Hematopoietic multipotent progenitor cell treated with erythropoietin and hydrocortisone succinate and interleukin-3 and kit ligand, for 4 days (in vitro differentiated cells): ENCODE results near the gene ERVFRD-1.
"Not testable (repeated sequence)": the region's sequence is repeated elsewhere in the genome, so short reads cannot be mapped to it uniquely, and the experiment has no call there.

ENCODE experiments used
- DNase-seq: peaks from one replicate; pipeline ENCODE4 v3.0.0-alpha.2; 2015

ERVFRD-1 gene

GRCh38 chr6:11128608-11129007, 17.1 kb upstream of the ERVFRD-1 start:
- DNase-seq, result no peak

- no peak for DNase-seq
These were observed 15.4 kb upstream of the ERVFRD-1 start for GRCh38 chr6:11126876-11127275.

- DNase-seq, result no peak
These were observed 12.5 kb upstream of the ERVFRD-1 start for GRCh38 chr6:11123978-11124377.

- DNase-seq, result no peak
These were observed 10.9 kb upstream of the ERVFRD-1 start for GRCh38 chr6:11122380-11122779.

GRCh38 chr6:11121851-11122250, 10.3 kb upstream of the ERVFRD-1 start:
- no peak for DNase-seq

DNA sequence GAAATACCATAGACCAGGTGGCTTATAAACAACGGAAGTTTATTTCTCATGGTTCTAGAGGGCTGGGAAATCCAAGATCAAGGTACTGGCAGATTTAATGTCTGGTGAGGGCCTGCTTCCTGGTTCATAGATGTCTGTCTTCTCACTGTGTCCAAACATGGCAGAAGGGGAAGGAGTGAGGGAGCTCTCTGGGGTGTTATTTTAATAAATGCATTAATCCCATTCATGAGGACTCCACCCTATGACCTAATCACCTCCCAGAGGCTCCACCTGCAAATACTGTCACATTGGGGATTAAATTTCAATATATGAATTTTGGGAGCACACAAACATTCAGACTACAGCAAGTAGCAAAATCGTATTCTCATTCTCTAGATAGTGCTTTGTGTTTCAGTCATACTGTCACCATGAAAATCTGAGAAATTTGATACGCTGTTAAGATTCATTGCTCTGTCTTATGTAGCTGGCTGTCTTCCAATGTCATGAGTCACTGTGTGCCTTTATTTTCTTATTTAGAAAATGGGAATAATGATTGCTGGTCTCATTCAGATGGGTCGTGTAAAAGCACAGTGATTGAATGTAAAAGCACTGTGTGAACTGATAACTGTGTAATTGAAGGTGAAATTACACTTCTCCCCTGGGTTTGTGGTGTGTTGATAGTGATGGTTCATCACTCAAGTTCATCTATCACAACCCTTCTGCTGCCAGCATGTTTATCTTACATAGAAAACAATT, 8.9 kb upstream of the ERVFRD-1 start:
- DNase-seq, result peak; percentile 29

GRCh38 chr6:11115808-11116536, 4.4 kb upstream of the ERVFRD-1 start:
- not testable (repeated sequence) for DNase-seq

DNA sequence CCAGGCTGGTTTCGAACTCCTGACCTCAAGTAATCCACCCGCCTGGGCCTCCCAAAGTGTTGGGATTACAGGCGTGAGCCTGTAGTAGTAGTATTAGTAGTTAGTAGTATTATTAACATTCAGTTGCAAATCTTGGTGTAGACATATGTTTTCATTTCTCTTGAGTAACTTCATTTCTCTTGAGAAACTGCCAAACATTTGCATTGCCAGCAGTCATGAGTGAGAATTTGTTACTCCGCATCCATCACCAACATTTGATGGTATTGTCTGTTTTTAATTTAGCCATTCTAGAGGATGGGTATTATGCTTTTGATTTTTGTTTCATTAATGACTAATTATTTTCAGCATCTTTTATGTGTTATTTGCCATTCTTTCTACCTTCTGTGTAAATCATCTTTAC, 1.5 kb upstream of the ERVFRD-1 start:
- DNase-seq, result no peak

DNA sequence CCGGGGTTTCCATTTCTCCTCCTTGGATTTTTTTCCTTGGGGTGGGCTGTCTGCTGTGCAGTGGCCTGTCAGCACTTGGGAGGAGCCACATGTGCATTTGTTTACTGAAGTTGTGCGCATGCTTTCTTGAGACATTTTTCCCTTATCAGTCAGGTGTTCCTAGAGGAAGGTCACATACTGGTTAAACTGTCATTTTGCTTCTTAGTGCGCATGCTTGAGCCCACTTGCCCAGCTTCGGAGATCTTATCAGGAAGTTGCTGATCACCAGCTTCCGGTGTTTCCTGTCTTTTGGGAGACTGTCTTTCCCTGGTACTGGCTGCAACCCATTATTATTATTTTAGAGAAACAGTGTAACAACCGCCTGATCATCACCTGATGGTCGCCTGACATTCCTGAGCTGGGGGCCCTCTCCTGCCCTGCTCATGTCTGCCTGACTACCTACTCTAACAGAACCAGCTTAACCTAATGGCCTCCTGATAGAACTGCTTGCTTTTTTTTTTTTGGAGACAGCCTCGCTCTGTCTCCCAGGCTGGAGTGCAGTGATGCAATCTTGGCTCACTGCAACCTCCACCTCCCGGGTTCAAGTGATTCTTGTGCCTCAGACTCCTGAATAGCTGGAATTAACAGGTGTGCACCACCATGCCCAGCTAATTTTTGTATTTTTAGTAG, 378 bp upstream of the ERVFRD-1 start:
- DNase-seq, result peak; percentile 75

DNA sequence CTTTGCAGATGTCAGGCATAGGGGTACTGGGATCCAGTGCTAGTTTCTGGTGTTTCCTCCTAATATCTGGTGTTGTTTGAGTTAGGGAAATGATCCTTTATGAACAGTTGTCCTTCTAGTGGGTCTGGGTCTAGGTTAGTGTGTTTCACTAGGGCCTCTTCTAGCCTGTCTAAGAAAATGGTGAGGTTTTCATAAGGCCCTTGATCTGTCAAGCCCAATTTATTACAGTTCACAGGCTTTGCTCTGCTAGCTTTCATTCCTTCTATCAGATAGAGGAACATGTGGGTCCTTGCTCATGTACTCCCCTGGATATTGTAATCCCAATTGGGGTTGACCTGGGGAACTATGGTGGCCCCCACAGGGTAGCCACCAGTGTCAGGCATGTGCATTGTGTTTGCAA, 2.8 kb downstream of the ERVFRD-1 start:
- no peak for DNase-seq

- no peak for DNase-seq
These were observed 8.5 kb downstream of the ERVFRD-1 start for GRCh38 chr6:11103065-11103464.

DNA sequence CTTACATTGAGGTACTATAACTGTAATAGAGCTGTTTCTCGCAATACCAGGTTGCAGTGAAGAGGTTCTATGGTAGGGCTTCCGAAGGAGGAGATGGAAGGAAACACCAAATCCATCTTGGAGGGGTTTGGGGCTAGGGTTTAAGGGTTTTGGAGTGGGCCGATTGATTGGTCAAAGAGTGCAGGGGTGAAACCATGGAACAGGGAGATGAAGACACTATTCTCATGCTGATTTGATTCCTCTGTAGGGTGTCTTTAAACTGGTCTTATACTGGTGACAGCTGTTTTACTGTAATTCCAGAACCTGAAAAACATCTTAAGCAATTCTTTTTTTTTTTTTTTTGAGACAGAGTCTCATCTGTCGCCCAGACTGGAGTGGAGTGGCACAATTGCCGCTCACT, 10.1 kb downstream of the ERVFRD-1 start:
- DNase-seq, result no peak

GRCh38 chr6:11098004-11098403, 13.5 kb downstream of the ERVFRD-1 start:
- no peak for DNase-seq

DNA sequence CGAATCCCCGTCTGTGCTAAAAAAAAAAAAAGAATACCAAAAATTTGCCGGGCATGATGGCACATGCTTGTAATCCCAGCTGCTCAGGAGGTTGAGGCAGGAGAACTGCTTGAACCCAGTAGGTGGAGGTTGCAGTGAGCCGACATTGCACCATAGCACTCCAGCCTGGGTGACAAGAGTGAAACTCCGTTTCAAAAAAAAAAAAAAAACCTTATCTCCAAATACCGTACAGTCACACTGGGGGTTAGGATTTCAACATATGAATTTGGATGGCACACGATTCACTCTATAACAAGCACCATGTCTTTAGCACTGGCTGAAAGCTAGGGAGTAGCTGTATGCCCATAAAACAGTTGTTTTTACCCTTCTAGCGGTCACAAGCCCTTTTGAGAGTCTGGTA, 14.0 kb downstream of the ERVFRD-1 start:
- peak; percentile 66 for DNase-seq

DNA sequence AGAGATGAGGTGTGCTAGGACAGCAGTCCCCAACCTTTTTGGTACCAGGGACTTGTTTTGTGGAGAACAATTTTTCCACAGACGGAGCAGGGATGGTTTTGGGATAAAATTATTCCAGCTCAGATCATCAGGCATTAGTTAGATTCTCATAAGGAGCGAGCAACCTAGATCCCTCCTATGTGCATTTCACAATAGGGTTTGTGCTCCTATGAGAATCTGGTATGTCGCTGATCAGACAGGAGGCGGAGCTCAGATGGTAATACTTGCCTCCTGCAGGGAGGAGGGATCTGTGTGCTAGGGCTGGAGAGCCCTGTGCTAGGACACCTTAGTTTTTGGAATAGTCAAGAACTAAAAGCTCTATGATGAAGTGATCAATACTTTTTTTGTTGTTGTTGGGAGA, 15.4 kb downstream of the ERVFRD-1 start:
- peak; percentile 72 for DNase-seq

- no peak for DNase-seq
These were observed 16.6 kb downstream of the ERVFRD-1 start for GRCh38 chr6:11094941-11095340.

DNA sequence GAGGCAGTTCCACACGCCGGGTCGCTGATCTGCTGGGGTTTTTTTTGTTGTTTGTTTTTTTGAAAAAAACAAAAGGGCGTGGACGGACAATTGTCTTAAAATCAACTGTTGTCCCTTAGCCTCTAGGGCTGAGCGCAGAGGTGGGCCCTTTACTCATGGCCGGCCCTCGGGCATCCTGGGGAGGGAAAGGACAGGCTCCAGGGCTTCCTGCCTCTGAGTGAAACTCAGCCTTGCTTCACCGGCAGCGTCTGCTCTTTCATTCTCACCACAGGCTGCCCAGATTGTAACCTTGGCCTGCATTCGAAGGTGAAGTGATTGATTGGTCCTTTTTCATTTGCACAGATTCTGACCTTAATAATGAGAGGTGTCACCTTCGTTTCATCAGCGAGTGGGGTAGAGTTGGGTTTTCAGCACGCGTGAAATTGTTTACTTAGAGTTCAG, 17.1 kb downstream of the ERVFRD-1 start:
- peak; percentile 70 for DNase-seq

GRCh38 chr6:11093626-11094410, 17.7 kb downstream of the ERVFRD-1 start, which contains the start of gene SMIM13:
SMIM13 (plus strand) TSS chr6:11093834; CDS start chr6:11094314, 480 bp downstream.
- DNase-seq, result peak; percentile 99

- no peak for DNase-seq
These were observed 18.2 kb downstream of the ERVFRD-1 start for GRCh38 chr6:11093376-11093625.

DNA sequence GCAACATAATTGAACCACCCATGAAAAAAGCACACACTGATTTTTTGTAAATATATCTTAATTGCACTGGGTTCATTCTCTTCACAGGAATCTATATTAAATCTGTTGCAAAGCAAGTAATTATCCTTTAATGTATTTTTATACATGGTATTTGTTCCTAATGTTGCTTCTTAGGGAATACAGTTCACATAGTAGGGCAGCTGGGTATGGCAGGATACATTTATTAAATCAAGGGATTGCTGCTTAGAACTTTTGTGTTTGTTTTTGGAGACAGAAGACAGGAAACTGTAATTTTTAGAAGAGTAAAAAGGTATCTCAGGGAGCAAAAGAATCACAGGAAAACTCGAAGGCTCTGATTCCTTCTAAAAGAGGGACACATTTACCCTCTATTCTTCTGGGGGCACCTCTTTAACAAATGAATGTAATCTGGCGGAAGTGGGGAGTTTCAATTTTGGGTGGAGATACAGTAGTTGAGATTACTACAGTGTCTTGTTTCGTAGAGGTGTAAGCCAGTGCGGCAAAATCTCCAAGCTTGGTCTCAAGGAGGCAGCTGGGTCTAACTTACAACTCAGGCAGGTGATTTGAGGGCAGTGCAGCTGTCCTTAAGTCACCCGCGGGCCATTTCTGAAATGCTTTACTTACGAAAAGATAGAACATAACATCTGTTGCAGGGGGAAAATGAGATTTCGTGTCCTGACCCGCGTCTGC, 18.7 kb downstream of the ERVFRD-1 start:
- DNase-seq, result peak; percentile 70

DNA sequence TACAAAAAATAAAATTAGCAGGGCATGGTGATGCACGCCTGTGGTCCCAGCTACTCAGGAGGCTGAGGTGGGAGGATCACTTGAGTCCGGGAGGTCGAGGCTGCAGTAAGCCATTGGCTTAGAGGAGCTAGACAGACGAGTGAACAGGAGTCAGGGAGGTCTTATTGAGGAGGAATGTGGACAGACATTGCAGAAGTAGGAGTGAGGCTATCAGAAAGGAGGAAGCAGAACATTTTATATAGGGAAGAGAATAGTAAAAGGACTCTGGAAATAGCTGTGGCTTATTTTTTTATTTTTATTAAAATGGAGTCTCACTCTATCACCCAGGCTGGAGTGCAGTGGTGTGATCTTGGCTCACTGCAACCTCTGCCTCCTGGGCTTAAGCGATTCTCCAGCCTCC, 20.4 kb downstream of the ERVFRD-1 start:
- not testable (repeated sequence) for DNase-seq

- no peak for DNase-seq
These were observed 21.8 kb downstream of the ERVFRD-1 start for GRCh38 chr6:11089695-11090094.
